GM19351 (cell line): ENCODE measurements around the gene ENPP5.
"Not testable (repeated sequence)": the region's sequence is repeated elsewhere in the genome, so short reads cannot be mapped to it uniquely, and the experiment has no call there.

Experiments
- ATAC-seq: cut with Tn5 transposase; IDR thresholded peaks from one replicate; pipeline ENCODE4 v1.9.1; 2021; ENCODE audit warnings: mild to moderate bottlenecking, moderate library complexity; ENCODE audit not compliant: unreplicated experiment

The ENPP5 gene

GRCh38 chr6:46175976-46176375, 5.2 kb upstream of the ENPP5 start:
- no peak for ATAC-seq

DNA sequence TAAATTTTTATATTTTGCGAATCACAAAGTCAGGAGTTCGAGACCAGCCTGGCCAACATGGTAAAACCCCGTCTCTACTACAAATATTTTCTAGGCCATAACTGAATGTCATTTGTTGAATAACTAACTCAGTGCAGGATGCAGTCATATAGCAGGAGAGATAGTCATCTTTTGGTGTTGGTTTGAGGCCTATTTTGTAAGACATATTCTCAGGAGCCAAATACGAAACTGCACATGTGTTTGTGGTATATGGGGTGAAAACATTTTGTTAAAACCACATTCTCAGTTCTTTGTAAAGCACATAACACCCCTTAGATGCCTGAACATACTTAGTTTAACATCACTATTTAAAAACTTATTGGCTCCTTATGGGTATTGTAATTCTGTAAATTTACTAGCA, 4.7 kb upstream of the ENPP5 start:
- peak; percentile 75 for ATAC-seq

DNA sequence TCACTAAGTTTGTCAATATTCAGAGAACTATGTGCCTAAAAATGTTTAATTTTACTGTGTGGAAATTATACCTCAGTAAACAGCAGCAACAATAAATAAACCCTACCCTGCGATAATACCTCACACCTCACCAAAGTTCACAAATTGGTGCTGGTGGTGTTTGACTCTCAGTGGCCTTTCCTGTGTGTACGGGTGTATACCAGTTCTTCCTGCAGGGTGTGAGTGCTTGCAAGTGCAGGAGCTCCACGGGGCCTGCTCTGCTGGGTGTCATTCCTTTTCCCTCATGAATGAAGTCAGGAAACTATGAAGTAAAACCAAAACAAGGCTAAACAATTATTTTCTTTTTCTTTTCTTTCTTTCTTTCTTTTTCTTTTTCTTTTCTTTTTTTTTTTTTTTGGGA, 4.1 kb upstream of the ENPP5 start:
- ATAC-seq, result no peak

GRCh38 chr6:46172176-46172575, 1.4 kb upstream of the ENPP5 start:
- ATAC-seq, result no peak

- ATAC-seq, result no peak
Measured at GRCh38 chr6:46160102-46160501, 10.7 kb downstream of the ENPP5 start.

DNA sequence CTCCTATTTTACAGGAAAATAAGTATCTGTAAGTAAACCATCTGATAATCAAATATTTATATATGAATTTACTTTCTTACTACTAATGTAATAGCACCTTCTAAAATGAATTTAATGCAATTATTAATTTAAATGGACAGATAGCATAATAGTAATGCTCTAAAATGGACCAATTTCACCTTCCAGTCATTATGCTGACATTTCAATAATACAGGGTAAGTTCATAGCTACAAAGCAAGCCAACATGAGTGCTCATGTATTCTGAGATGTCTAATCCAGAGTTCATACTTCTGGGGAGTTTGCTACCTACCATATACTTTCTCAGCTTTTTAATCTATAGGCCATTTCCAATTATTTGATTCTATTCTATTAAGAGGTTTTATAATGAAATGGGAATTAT, 11.6 kb downstream of the ENPP5 start:
- ATAC-seq, result no peak

DNA sequence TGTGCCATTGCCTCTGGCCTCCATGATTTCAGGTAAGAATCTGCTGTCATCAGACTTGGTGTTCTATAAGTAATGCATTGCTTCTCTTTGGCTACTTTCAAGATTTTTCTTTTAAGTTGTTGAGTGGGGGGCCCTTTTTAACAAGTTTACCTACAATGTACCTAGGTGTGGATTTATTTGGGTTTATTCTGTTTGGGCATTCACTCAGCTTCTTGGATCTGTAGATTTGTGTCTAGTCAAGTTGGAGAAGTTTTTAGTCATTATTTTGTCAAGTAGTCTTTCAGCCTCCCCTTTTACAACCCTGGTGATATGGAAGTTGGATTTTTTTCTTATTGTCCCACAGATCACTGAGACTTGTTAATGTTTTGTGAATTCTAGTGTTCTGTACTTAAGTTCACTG, 14.1 kb downstream of the ENPP5 start:
- no peak for ATAC-seq

GRCh38 chr6:46149066-46149465, 21.7 kb downstream of the ENPP5 start:
- not testable (repeated sequence) for ATAC-seq

GRCh38 chr6:46144270-46144669, 26.5 kb downstream of the ENPP5 start:
- ATAC-seq, result no peak

- ATAC-seq, result no peak
Measured at GRCh38 chr6:46138281-46138680, 32.5 kb downstream of the ENPP5 start.

DNA sequence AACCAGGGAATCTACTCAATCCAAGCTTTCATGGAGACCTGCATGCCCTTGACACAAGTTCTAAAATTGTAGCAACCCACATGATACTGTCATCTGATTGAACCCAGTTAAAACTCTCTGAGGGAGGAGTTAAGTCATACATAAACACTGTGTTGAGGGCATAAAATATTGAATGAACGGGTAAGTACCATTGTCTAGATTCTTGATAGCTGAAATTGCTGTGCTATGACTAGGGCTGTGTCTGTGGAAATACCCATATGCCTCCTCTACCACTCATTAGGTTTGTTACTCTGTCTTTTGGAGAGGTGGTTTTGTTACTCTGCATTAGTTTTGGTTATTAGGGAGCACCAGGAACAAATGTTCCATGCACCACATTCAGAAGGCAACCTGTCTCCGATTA, 33.4 kb downstream of the ENPP5 start:
- peak; percentile 67 for ATAC-seq

- no peak for ATAC-seq
Measured at GRCh38 chr6:46136831-46137230, 33.9 kb downstream of the ENPP5 start.

GRCh38 chr6:46135176-46135575, 35.6 kb downstream of the ENPP5 start:
- no peak for ATAC-seq

DNA sequence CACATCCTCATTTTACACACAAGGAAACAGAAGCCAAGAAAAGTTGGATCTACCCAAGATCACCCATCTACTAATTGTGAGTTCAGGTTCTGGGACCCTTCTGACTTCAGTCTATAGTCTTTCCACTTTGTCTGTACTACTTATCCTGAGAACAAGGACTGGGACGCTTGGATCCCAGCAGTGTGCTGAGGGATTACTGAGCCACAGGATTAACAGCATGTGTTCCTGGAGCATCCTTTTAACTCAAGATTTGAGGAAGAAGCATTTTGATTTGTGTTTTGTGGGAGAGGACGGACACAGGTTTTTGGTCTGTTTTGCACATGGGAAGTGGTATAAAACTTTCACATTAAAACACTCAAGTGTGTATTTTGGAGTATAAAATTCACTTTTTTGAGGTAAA, 36.6 kb downstream of the ENPP5 start:
- no peak for ATAC-seq

DNA sequence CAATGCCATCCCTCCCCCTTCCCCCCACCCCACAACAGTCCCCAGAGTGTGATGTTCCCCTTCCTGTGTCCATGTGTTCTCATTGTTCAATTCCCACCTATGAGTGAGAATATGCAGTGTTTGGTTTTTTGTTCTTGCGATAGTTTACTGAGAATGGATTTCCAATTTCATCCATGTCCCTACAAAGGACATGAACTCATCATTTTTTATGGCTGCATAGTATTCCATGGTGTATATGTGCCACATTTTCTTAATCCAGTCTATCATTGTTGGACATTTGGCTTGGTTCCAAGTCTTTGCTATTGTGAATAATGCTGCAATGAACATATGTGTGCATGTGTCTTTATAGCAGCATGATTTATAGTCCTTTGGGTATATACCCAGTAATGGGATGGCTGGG, 39.5 kb downstream of the ENPP5 start:
- ATAC-seq, result not testable (repeated sequence)

DNA sequence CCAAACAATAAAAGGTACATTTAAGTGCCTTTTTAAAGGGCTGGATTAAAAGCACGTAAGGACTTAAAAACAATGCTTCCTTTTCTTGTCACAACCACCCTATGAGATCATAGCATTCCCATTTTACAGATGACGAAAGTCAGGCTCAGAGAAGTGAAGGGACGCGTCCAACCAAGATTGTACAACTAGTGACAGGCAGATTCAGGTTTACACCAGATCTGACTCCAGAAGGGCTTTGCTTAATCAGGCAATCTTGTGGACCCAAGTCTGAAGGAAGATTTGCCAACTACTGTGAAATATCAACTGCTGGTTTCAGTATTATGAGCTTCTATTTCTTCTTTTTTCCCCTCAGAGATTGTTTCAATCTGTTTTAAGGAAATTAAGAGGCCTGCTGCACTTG, 40.1 kb downstream of the ENPP5 start:
- ATAC-seq, result no peak

DNA sequence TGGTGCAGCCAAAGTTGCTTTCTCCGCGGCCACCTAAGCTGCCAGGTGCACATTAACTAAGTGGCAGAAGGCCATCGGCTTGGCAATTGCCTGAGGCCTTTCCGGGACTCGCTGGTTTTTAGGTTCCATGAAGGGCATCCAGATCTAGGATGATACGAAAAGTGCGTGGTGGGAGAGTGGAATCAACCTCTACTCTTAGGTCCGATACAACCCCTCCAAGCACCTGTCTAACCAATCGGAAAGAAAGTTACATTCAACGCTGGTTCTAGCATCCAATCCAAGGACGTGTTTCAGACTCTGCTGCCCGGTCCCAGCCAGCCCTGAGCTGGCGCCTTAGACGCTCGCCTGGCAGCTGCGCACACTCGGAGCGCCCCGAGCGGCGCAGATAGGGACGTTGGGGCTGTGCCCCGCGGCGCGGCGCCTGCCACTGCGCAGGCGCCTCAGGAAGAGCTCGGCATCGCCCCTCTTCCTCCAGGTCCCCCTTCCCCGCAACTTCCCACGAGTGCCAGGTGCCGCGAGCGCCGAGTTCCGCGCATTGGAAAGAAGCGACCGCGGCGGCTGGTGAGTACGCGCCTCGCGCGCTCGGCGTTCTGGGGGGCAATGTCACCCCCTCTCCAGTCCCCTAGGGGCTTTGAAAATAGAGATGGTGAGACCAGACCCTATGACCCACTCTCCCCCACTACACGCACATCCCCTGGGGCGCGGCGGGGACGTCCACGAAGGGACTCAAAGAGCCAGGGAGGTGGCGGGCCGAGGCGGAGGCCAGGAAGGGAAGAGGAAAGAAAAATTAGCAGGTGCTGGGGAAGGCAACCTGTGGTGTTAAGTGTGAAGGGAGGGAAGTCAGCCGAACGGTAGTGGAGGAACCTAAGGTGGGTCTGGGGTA, 40.9 kb downstream of the ENPP5 start, which contains the start of gene ENPP4:
Gene ENPP4, plus strand, starts transcription at position 361 of the 883 bp plus-strand sequence. CDS start 9,595 bp downstream, outside the sequence.
- peak; percentile 93 for ATAC-seq

GRCh38 chr6:46129291-46129628, 41.5 kb downstream of the ENPP5 start:
- peak; percentile 15 for ATAC-seq

DNA sequence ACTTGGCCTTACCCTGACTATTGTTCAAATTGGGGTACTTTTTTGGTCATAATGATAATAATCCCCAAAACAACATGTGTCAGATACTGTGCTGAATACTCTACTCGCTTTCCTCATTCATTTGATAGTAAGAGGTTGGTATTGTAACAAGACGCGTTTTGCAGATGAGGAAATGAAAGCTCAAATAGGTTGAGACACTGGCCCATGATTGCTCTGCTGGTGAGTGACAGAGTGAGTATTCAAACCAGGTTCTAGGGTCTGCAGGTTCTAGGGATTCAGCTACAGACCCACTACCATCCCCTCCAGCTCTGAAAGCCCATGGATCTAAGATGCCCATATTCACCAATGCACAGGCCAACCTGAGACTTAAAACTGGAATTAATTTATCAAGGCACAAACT, 42.3 kb downstream of the ENPP5 start:
- peak; percentile 32 for ATAC-seq

GRCh38 chr6:46119679-46120078, 51.1 kb downstream of the ENPP5 start:
- not testable (repeated sequence) for ATAC-seq

- ATAC-seq, result no peak
Measured at GRCh38 chr6:46118836-46119235, 51.9 kb downstream of the ENPP5 start.

GRCh38 chr6:46118157-46118556, 52.6 kb downstream of the ENPP5 start:
- no peak for ATAC-seq

DNA sequence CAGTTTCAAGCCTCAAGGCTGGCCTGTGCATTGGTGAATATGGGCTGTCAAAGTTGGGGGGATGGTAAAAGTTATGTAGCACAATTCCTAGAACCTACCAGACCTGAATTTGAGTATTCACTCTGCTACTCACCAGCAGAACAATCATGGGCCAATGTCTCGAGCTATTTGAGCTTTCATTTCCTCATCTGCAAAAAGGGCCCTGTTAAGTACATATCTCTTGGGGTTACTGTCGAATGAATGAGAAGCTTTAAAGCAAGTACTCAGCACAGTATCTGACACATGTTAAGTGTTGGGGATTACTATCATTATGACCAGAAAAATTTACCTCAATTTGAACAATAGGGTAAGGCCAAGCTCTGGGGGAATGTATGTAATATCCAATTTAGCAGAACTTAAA, 54.5 kb downstream of the ENPP5 start:
- ATAC-seq, result no peak
